ENCODE data around the gene COP1. TPM values are rescaled to one million over a fixed set of nuclear protein-coding genes. Genes with fewer than 3 reads are reported as not detected.

COP1 gene
- total and polyA plus RNA-seq, 3 donors from 2014 or later: 63.7 to 103 (median 92.9) TPM

DNA sequence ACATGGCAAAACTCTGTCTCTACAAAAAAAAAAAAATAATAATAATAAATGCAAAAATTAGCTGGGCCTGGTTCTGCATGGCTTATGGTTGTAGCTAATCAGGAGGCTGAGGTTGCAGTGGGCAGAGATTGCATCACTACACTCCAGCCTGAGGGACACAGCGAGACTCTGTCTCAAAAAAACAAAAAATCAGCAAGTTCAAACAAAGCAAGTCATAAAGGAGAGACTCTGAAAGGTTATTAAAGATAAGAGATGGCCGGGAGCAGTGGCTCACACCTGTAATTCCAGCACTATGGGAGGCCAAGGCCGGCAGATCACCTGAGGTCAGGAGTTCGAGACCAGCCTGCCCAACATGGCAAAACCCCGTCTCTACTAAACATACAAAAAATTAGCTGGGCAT lies 28.8 kb downstream of the COP1 start:
- Histone ChIP-seq H3K36me3 (ENCODE audit: low read depth, missing control alignments) (no peaks in the 10 kb centered on the region), H3K27me3 (no peaks in the 10 kb centered on the region), H3K27ac (no peak overlapping the region), H3K9me3 (no peaks in the 10 kb centered on the region), H3K4me1 (no peaks in the 10 kb centered on the region), H3K4me3 (no peak overlapping the region)
- 84 to 89% methylated on average over 5 of the region's 5 CpGs for WGBS, 2 donors
- no peak for TF ChIP-seq POLR2A (IDR thresholded peaks at IDR 0.05)
- TF ChIP-seq, protein P1, sequence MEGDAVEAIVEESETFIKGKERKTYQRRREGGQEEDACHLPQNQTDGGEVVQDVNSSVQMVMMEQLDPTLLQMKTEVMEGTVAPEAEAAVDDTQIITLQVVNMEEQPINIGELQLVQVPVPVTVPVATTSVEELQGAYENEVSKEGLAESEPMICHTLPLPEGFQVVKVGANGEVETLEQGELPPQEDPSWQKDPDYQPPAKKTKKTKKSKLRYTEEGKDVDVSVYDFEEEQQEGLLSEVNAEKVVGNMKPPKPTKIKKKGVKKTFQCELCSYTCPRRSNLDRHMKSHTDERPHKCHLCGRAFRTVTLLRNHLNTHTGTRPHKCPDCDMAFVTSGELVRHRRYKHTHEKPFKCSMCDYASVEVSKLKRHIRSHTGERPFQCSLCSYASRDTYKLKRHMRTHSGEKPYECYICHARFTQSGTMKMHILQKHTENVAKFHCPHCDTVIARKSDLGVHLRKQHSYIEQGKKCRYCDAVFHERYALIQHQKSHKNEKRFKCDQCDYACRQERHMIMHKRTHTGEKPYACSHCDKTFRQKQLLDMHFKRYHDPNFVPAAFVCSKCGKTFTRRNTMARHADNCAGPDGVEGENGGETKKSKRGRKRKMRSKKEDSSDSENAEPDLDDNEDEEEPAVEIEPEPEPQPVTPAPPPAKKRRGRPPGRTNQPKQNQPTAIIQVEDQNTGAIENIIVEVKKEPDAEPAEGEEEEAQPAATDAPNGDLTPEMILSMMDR (IDR thresholded peaks at IDR 0.05): no peak
- no peak for DNase-seq
- intact Hi-C loops (cut with DNase I; ENCODE audit: low total_unique reads): no loop called here

DNA sequence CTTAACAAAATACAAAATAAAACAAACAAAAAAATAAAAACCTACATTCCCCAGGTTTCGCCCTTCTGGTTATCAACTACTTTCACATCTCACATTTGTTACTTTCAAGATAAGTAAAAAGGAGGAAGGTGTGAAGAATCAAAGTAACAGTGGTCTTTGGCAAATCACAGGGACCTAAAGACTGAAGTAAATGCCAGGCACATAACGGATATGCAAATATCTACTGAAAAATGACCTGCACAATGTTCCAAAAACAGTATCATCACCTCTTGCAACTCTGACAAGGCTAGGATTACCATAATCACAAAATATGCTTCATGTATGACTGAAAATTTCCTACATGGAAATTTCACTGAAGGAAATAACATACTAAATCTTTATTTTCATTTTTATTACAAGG lies 29.3 kb downstream of the COP1 start:
- 66 to 79% methylated on average over 2 of the region's 2 CpGs for WGBS, 2 donors
- no peaks in the 10 kb centered on the region for H3K27me3 ChIP-seq
- no peaks in the 10 kb centered on the region for H3K36me3 ChIP-seq (ENCODE audit: low read depth, missing control alignments)
- H3K27ac ChIP-seq: no peak overlapping the region
- H3K9me3 ChIP-seq: no peaks in the 10 kb centered on the region
- no peak for DNase-seq
- no peaks in the 10 kb centered on the region for H3K4me1 ChIP-seq
- intact Hi-C loops (cut with DNase I; ENCODE audit: low total_unique reads): no loop called here
- TF ChIP-seq, protein P1 (IDR thresholded peaks at IDR 0.05): no peak
- TF ChIP-seq POLR2A (IDR thresholded peaks at IDR 0.05): no peak
- no peak overlapping the region for H3K4me3 ChIP-seq

DNA sequence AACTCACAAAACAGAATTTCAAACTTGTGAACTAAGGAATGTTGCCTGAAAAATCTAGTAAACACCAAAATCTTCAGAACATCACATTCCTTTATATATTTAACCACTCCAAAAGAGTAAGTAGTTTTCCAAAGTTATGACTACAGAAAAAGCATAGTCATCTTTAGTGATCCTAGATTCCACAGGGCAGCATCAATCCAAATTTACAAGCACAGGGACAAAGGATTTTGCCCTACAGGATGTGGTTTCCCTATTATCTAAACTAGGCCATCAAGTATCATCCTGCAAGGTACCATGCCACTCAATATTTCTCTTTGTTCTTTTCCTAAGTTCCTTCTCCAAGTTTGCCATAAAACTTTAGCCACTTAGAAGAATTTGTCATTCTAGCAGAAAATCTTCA lies 33.0 kb downstream of the COP1 start:
- DNase-seq: no peak
- TF ChIP-seq POLR2A (IDR thresholded peaks at IDR 0.05): no peak
- TF ChIP-seq, protein P1 (IDR thresholded peaks at IDR 0.05): no peak
- Histone ChIP-seq H3K9me3 (no peaks in the 10 kb centered on the region), H3K4me3 (no peak overlapping the region), H3K27ac (no peak overlapping the region), H3K27me3 (no peaks in the 10 kb centered on the region), H3K36me3 (ENCODE audit: low read depth, missing control alignments) (no peaks in the 10 kb centered on the region), H3K4me1 (no peaks in the 10 kb centered on the region)
- intact Hi-C loops (cut with DNase I; ENCODE audit: low total_unique reads): no loop called here

DNA sequence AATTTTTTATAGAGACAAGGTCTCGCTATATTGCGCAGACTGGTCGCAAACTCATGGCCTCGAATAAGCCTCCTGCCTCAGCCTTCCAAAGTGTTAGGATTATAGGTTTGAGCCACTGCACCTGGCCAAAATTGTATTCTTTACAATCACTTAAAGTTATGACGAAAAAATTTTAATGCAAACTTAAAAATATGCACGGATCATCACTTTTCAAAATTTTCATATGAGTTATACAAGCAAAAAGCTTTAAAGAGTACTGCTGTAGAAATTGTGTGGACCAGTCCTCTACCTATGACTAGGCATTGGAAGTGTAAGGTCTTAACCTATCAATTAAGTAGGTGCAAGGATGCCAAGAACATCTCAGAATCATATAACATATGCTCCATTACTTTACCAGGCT lies 34.9 kb downstream of the COP1 start:
- Histone ChIP-seq H3K36me3 (ENCODE audit: low read depth, missing control alignments) (no peaks in the 10 kb centered on the region), H3K27me3 (no peaks in the 10 kb centered on the region), H3K9me3 (no peaks in the 10 kb centered on the region), H3K4me1 (no peaks in the 10 kb centered on the region), H3K4me3 (no peak overlapping the region), H3K27ac (no peak overlapping the region)
- DNase-seq: no peak
- WGBS, 2 donors: 89 to 96% methylated on average over 6 of the region's 6 CpGs
- TF ChIP-seq, protein P1 (IDR thresholded peaks at IDR 0.05): no peak
- TF ChIP-seq POLR2A (IDR thresholded peaks at IDR 0.05): no peak
- intact Hi-C loops (cut with DNase I; ENCODE audit: low total_unique reads): no loop called here

DNA sequence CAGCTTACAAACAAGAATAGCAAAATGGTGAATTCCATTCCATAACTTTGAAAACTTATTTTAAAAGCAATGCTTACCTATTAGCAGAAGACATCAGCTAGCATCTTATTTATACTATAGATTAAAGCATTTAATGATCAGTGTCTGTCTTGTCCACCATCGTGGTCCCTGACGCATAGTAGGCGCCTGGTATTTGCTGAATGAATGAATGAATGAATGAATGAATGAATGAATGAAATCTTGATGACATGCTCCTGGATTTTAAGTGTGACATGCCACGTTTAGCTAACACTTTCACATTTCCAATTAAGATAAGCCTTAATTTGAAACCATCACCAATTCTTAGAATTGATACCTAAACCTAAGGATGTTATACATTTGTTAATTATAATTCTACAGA lies 39.9 kb downstream of the COP1 start:
- H3K4me1 ChIP-seq: no peaks in the 10 kb centered on the region
- WGBS, 2 donors: 91 to 94% methylated on average over 4 of the region's 4 CpGs
- no peaks in the 10 kb centered on the region for H3K27me3 ChIP-seq
- intact Hi-C loops (cut with DNase I; ENCODE audit: low total_unique reads): no loop called here
- no peak overlapping the region for H3K4me3 ChIP-seq
- H3K9me3 ChIP-seq: no peaks in the 10 kb centered on the region
- H3K27ac ChIP-seq: no peak overlapping the region
- no peaks in the 10 kb centered on the region for H3K36me3 ChIP-seq (ENCODE audit: low read depth, missing control alignments)
- TF ChIP-seq, protein P1 (IDR thresholded peaks at IDR 0.05): no peak
- no peak for TF ChIP-seq POLR2A (IDR thresholded peaks at IDR 0.05)
- DNase-seq: no peak
